ENCODE results near the gene ZDHHC18.

Gene ZDHHC18

GRCh38 chr1:26826261-26827105 is at the start of gene ZDHHC18:
ZDHHC18 (plus strand) TSS chr1:26826688; CDS start chr1:26826805, 117 bp downstream.
- no peak for DNase-seq

- no peak for DNase-seq
These were observed 47.3 kb upstream of the ZDHHC18 start for GRCh38 chr1:26779098-26779668.

- DNase-seq: no peak
These were observed 46.0 kb upstream of the ZDHHC18 start for GRCh38 chr1:26780344-26780957.

GRCh38 chr1:26781206-26781825 is 45.2 kb upstream of the ZDHHC18 start:
- no peak for DNase-seq

- DNase-seq: no peak
These were observed 43.8 kb upstream of the ZDHHC18 start for GRCh38 chr1:26782521-26783212.

GRCh38 chr1:26783646-26784022 is 42.9 kb upstream of the ZDHHC18 start:
- no peak for DNase-seq

GRCh38 chr1:26784023-26784871 is 42.2 kb upstream of the ZDHHC18 start:
- no peak for DNase-seq

GRCh38 chr1:26784886-26785285 is 41.6 kb upstream of the ZDHHC18 start:
- no peak for DNase-seq

GRCh38 chr1:26785611-26786436 is 40.7 kb upstream of the ZDHHC18 start:
- no peak for DNase-seq

GRCh38 chr1:26786437-26787380 is 39.8 kb upstream of the ZDHHC18 start:
- DNase-seq: no peak

- no peak for DNase-seq
These were observed 39.1 kb upstream of the ZDHHC18 start for GRCh38 chr1:26787381-26787705.

GRCh38 chr1:26787706-26788514 is 38.6 kb upstream of the ZDHHC18 start, which contains the start of gene PIGV:
PIGV (plus strand) TSS chr1:26787950; CDS start chr1:26790816, 2,866 bp downstream.
- DNase-seq: peak; percentile 43

GRCh38 chr1:26788515-26788785 is 38.0 kb upstream of the ZDHHC18 start:
- no peak for DNase-seq

GRCh38 chr1:26788836-26789611 is 37.5 kb upstream of the ZDHHC18 start:
- peak; percentile 51 for DNase-seq

- DNase-seq: no peak
These were observed 36.9 kb upstream of the ZDHHC18 start for GRCh38 chr1:26789612-26789865.

GRCh38 chr1:26789931-26790330 is 36.6 kb upstream of the ZDHHC18 start:
- no peak for DNase-seq

GRCh38 chr1:26790551-26790953 is 35.9 kb upstream of the ZDHHC18 start:
- DNase-seq: no peak

GRCh38 chr1:26791148-26791547 is 35.3 kb upstream of the ZDHHC18 start:
- no peak for DNase-seq

- no peak for DNase-seq
These were observed 34.9 kb upstream of the ZDHHC18 start for GRCh38 chr1:26791626-26792025.

All from NCI-H748 treated with DMSO at 0.1 percent for 48 hours (cell line).